Liver (tissue), 3 donors: ENCODE data around the gene CRISP1.

Source experiments
- GABPA ChIP-seq, 2 donors: IDR thresholded peaks in 1 of 2; conservative IDR thresholded peaks in 1 of 2; 2 replicates each; pipeline ENCODE4 v1.6.1; 2016; ENCODE audit warnings: antibody characterized with exemption in 2 of 2, mild to moderate bottlenecking in 1 of 2, moderate library complexity in 1 of 2
- RAD21 ChIP-seq, 2 donors: IDR thresholded peaks; 2 replicates each; pipeline ENCODE4 v1.6.1; 2016; ENCODE audit warnings: antibody characterized with exemption in 2 of 2, mild to moderate bottlenecking in 2 of 2
- RXRA ChIP-seq, 2 donors: IDR thresholded peaks; 2 replicates each; pipeline ENCODE4 v1.6.1; 2017 to 2018; ENCODE audit warnings: antibody characterized with exemption in 2 of 2, mild to moderate bottlenecking in 1 of 2
- SP1 ChIP-seq: IDR thresholded peaks from 2 replicates; pipeline ENCODE4 v1.6.1; 2018; ENCODE audit warnings: antibody characterized with exemption, mild to moderate bottlenecking
- TAF1 ChIP-seq: conservative IDR thresholded peaks from 2 replicates; pipeline ENCODE4 v1.6.1; 2016; ENCODE audit warnings: antibody characterized with exemption, mild to moderate bottlenecking
- YY1 ChIP-seq: IDR thresholded peaks from 2 replicates; pipeline ENCODE4 v1.6.1; 2016; ENCODE audit warnings: antibody characterized with exemption, mild to moderate bottlenecking
- TF ChIP-seq, protein P1 (sequence below): fragments of 150-350 bp; IDR thresholded peaks from 2 replicates; pipeline ENCODE4 v1.5.1; 2017; ENCODE audit warnings: improper control_type of control experiment, low read depth, low read length; ENCODE audit not compliant: missing input control
- TF ChIP-seq, protein P2 (sequence below): IDR thresholded peaks from 2 replicates; pipeline ENCODE4 v1.6.1; 2016; ENCODE audit warnings: antibody characterized with exemption
- TF ChIP-seq, protein P3 (sequence below): IDR thresholded peaks from 2 replicates; pipeline ENCODE4 v1.6.1; 2016; ENCODE audit warnings: antibody characterized with exemption, mild to moderate bottlenecking
- TF ChIP-seq, protein P4 (sequence below): IDR thresholded peaks from 2 replicates; pipeline ENCODE4 v1.6.1; 2016; ENCODE audit warnings: antibody characterized with exemption
- donor health status: healthy.
- donor health status: healthy.

DNA sequence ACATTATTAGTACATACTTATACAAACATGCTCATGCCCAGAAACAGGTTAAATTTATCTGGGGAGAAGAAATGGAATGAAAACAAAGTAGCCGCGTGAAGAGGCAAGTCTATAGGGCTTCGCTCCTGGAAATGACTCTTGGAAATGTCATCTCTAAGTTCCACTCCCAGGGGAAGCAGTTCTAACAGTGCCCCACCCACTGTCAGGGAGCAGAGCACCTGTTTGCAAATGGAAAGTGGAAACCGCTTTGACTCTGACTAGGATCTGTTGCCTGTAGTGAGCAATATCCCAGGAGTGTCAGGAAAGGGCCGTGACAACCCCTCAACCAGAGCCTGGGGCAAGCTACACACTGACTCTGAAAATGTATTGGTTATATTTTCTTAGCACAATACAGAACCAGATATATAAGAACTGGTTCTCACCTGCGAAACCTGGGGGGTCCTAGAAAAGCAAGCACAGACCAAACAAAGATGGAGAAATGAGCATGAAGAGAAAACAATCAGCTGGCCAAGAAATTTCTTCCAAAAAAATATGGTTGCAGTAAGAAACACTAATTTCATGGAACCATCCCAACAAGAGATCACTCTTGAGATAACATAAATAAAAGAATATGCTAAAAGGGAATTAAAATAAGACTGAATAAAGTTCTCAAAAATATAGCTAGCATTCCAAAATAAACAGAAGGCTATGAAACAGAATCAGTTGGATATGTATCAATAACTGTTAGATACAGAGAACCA, 47.5 kb upstream of the CRISP1 start:
- TF ChIP-seq, protein P1, sequence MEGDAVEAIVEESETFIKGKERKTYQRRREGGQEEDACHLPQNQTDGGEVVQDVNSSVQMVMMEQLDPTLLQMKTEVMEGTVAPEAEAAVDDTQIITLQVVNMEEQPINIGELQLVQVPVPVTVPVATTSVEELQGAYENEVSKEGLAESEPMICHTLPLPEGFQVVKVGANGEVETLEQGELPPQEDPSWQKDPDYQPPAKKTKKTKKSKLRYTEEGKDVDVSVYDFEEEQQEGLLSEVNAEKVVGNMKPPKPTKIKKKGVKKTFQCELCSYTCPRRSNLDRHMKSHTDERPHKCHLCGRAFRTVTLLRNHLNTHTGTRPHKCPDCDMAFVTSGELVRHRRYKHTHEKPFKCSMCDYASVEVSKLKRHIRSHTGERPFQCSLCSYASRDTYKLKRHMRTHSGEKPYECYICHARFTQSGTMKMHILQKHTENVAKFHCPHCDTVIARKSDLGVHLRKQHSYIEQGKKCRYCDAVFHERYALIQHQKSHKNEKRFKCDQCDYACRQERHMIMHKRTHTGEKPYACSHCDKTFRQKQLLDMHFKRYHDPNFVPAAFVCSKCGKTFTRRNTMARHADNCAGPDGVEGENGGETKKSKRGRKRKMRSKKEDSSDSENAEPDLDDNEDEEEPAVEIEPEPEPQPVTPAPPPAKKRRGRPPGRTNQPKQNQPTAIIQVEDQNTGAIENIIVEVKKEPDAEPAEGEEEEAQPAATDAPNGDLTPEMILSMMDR = no peak
- TF ChIP-seq RAD21 (IDR thresholded peaks at IDR 0.05) = no peak
- TF ChIP-seq, protein P2, sequence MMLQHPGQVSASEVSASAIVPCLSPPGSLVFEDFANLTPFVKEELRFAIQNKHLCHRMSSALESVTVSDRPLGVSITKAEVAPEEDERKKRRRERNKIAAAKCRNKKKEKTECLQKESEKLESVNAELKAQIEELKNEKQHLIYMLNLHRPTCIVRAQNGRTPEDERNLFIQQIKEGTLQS = no peak
- TF ChIP-seq, protein P3, sequence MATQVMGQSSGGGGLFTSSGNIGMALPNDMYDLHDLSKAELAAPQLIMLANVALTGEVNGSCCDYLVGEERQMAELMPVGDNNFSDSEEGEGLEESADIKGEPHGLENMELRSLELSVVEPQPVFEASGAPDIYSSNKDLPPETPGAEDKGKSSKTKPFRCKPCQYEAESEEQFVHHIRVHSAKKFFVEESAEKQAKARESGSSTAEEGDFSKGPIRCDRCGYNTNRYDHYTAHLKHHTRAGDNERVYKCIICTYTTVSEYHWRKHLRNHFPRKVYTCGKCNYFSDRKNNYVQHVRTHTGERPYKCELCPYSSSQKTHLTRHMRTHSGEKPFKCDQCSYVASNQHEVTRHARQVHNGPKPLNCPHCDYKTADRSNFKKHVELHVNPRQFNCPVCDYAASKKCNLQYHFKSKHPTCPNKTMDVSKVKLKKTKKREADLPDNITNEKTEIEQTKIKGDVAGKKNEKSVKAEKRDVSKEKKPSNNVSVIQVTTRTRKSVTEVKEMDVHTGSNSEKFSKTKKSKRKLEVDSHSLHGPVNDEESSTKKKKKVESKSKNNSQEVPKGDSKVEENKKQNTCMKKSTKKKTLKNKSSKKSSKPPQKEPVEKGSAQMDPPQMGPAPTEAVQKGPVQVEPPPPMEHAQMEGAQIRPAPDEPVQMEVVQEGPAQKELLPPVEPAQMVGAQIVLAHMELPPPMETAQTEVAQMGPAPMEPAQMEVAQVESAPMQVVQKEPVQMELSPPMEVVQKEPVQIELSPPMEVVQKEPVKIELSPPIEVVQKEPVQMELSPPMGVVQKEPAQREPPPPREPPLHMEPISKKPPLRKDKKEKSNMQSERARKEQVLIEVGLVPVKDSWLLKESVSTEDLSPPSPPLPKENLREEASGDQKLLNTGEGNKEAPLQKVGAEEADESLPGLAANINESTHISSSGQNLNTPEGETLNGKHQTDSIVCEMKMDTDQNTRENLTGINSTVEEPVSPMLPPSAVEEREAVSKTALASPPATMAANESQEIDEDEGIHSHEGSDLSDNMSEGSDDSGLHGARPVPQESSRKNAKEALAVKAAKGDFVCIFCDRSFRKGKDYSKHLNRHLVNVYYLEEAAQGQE = no peak
- TF ChIP-seq, protein P4, sequence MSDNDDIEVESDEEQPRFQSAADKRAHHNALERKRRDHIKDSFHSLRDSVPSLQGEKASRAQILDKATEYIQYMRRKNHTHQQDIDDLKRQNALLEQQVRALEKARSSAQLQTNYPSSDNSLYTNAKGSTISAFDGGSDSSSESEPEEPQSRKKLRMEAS = no peak
- no peak for TF ChIP-seq SP1
- no peak for TF ChIP-seq YY1
- TF ChIP-seq TAF1 = no peak
- TF ChIP-seq GABPA (IDR thresholded peaks at IDR 0.05 in 1 of 2, conservative IDR thresholded peaks at IDR 0.05 in 1 of 2) = no peak
- TF ChIP-seq RXRA (IDR thresholded peaks at IDR 0.05) = no peak
